Calu3 (cell line): Measurements from ENCODE around the gene NCK2. TPM values are rescaled to one million over a fixed set of nuclear protein-coding genes. Genes with fewer than 3 reads are reported as not detected.

ENCODE experiments used
- BruUV-seq: library from RNA; stranded (reverse); fragments of 400-500 nt; replicated peaks from 2 replicates; lab custom pipeline; 2021; lab: Mats Ljungman, UMichigan
- CTCF ChIA-PET: fragments of 300-600 bp; sonication (Branson Sonifier 250); formaldehyde crosslinking; loops from one replicate; lab custom pipeline; 2022; ENCODE audit warnings: antibody characterized with exemption; lab: Charles Lee
- DNase-seq: peaks from one replicate; pipeline ENCODE4 v3.0.0; 2022
- H3K27ac Mint-ChIP-seq: one replicate; pipeline ENCODE4 v1.8.0; 2022; ENCODE audit warnings: mixed read lengths; ENCODE audit not compliant: unreplicated experiment
- H3K27me3 Mint-ChIP-seq: one replicate; pipeline ENCODE4 v1.8.0; 2022; ENCODE audit warnings: mixed read lengths; ENCODE audit not compliant: unreplicated experiment
- H3K36me3 Mint-ChIP-seq: one replicate; pipeline ENCODE4 v1.8.0; 2022; ENCODE audit warnings: mild to moderate bottlenecking, moderate library complexity, mixed read lengths; ENCODE audit not compliant: insufficient read depth, unreplicated experiment
- H3K4me1 Mint-ChIP-seq: one replicate; pipeline ENCODE4 v1.8.0; 2022; ENCODE audit warnings: mild to moderate bottlenecking, low read depth, mixed read lengths; ENCODE audit not compliant: unreplicated experiment
- H3K4me3 Mint-ChIP-seq: one replicate; pipeline ENCODE4 v1.8.0; 2022; ENCODE audit warnings: mild to moderate bottlenecking, low read depth, moderate library complexity, mixed read lengths; ENCODE audit not compliant: unreplicated experiment
- H3K9me3 Mint-ChIP-seq: one replicate; pipeline ENCODE4 v1.8.0; 2022; ENCODE audit warnings: low read depth, mixed read lengths; ENCODE audit not compliant: unreplicated experiment
- CTCF ChIP-seq: fragments of 200-600 bp; IDR thresholded peaks from one replicate; pipeline ENCODE4 v1.8.0; 2022; ENCODE audit warnings: antibody characterized with exemption; ENCODE audit not compliant: unreplicated experiment
- intact Hi-C: fragments of 100-400 bp; cut with micrococcal nuclease; formaldehyde crosslinking; loops from one replicate; pipeline ENCODE4 v1.10.0; 2022; ENCODE audit not compliant: unreplicated experiment
- total RNA-seq: library from RNA; stranded (reverse); gene quantifications from 2 replicates; pipeline ENCODE4 v1.2.3, GENCODE V29; 2022

Gene NCK2
- total RNA-seq, 1 experiment from 2014 or later: 88.6 TPM

GRCh38 chr2:105808423-105809096 is 63.8 kb downstream of the NCK2 start:
- BruUV-seq: no TSS peak
- Mint-ChIP-seq H3K4me1 (peaks cover 18% of the 10 kb centered on the region), H3K36me3 (peaks cover 7% of the 10 kb centered on the region), H3K27ac (no peak overlapping the region), H3K4me3 (no peak overlapping the region), H3K9me3 (no peaks in the 10 kb centered on the region), H3K27me3 (no peaks in the 10 kb centered on the region)
- intact Hi-C loops: no loop called here
- no peak for DNase-seq
- TF ChIP-seq CTCF: no peak
- CTCF ChIA-PET: no interaction called here

- CTCF ChIA-PET: no interaction called here
- DNase-seq: no peak
- Mint-ChIP-seq H3K36me3 (peaks cover 7% of the 10 kb centered on the region), H3K27me3 (no peaks in the 10 kb centered on the region), H3K27ac (no peak overlapping the region), H3K4me1 (peaks cover 18% of the 10 kb centered on the region), H3K4me3 (no peak overlapping the region), H3K9me3 (no peaks in the 10 kb centered on the region)
- intact Hi-C loops: no loop called here
- no TSS peak for BruUV-seq
- no peak for TF ChIP-seq CTCF
Measured at GRCh38 chr2:105809097-105809473, 64.4 kb downstream of the NCK2 start.

GRCh38 chr2:105809723-105810122 is 65.0 kb downstream of the NCK2 start:
- no peak for TF ChIP-seq CTCF
- no peaks in the 10 kb centered on the region for H3K9me3 Mint-ChIP-seq
- H3K4me3 Mint-ChIP-seq: no peak overlapping the region
- H3K27me3 Mint-ChIP-seq: no peaks in the 10 kb centered on the region
- intact Hi-C loops: no loop called here
- H3K27ac Mint-ChIP-seq: no peak overlapping the region
- no TSS peak for BruUV-seq
- peaks cover 15% of the 10 kb centered on the region for H3K4me1 Mint-ChIP-seq
- CTCF ChIA-PET: no interaction called here
- peaks cover 7% of the 10 kb centered on the region for H3K36me3 Mint-ChIP-seq
- no peak for DNase-seq

- Mint-ChIP-seq H3K27ac (no peak overlapping the region), H3K4me3 (no peak overlapping the region), H3K9me3 (no peaks in the 10 kb centered on the region), H3K36me3 (peaks cover 7% of the 10 kb centered on the region), H3K27me3 (no peaks in the 10 kb centered on the region), H3K4me1 (peaks cover 10% of the 10 kb centered on the region)
- no peak for TF ChIP-seq CTCF
- no TSS peak for BruUV-seq
- intact Hi-C loops: no loop called here
- CTCF ChIA-PET: no interaction called here
- no peak for DNase-seq
Measured at GRCh38 chr2:105812180-105813044, 67.7 kb downstream of the NCK2 start.
